Activated T-helper 17 cell treated with anti-CD3 and anti-CD28 coated beads, Interleukin-2, amount 50 U/mL, for 72 hours (primary cell): ENCODE results near the gene TMEM263. TPM values are rescaled to one million over a fixed set of nuclear protein-coding genes. Genes with fewer than 3 reads are reported as not detected.
"Not testable (repeated sequence)": the region's sequence is repeated elsewhere in the genome, so short reads cannot be mapped to it uniquely, and the experiment has no call there.

Experiments
- ATAC-seq: fragments of 150-1000 bp; cut with Tn5 transposase; replicated peaks from 2 replicates; pipeline ENCODE4 v1.10.0; 2021; ENCODE audit warnings: mild to moderate bottlenecking, moderate library complexity
- H3K27ac Mint-ChIP-seq: one replicate; pipeline ENCODE4 v1.8.0; 2022; ENCODE audit warnings: mixed read lengths
- H3K27me3 Mint-ChIP-seq: one replicate; pipeline ENCODE4 v1.8.0; 2022; ENCODE audit warnings: mixed read lengths
- H3K36me3 Mint-ChIP-seq: one replicate; pipeline ENCODE4 v1.8.0; 2022; ENCODE audit warnings: low read depth, mild to moderate bottlenecking, mixed read lengths
- H3K4me1 Mint-ChIP-seq: one replicate; pipeline ENCODE4 v1.8.0; 2022; ENCODE audit warnings: mixed read lengths
- H3K4me3 Mint-ChIP-seq: one replicate; pipeline ENCODE4 v1.8.0; 2022; ENCODE audit warnings: mild to moderate bottlenecking, mixed read lengths
- H3K9me3 Mint-ChIP-seq: one replicate; pipeline ENCODE4 v1.8.0; 2022; ENCODE audit warnings: mixed read lengths
- total RNA-seq, 2 donors: library from RNA; stranded (reverse); gene quantifications; one replicate each; pipeline ENCODE4 v1.2.3, GENCODE V29; 2022

Gene TMEM263
- total RNA-seq, 2 donors from 2014 or later: 40.9 to 62.3 TPM

GRCh38 chr12:106986625-106987389 is 31.1 kb downstream of the TMEM263 start, which contains the start of gene MTERF2:
Gene MTERF2, minus strand, starts transcription at chr12:106987146. Its CDS starts 8,432 bp downstream, at chr12:106978714.
- peak within 1 kb of the TSS; percentile 94 for H3K4me3 Mint-ChIP-seq
- H3K9me3 Mint-ChIP-seq: peaks cover 4% of the 10 kb centered on the region
- peaks cover 25% of the 10 kb centered on the region for H3K36me3 Mint-ChIP-seq
- H3K4me1 Mint-ChIP-seq: peaks cover 28% of the 10 kb centered on the region
- no peaks in the 10 kb centered on the region for H3K27me3 Mint-ChIP-seq
- peak within 1 kb of the TSS; percentile 95 for H3K27ac Mint-ChIP-seq
- peak; percentile 94 for ATAC-seq

- Mint-ChIP-seq H3K36me3 (peaks cover 28% of the 10 kb centered on the region), H3K4me1 (peaks cover 28% of the 10 kb centered on the region), H3K4me3 (peak overlapping the region; percentile 94), H3K9me3 (peaks cover 4% of the 10 kb centered on the region), H3K27me3 (no peaks in the 10 kb centered on the region), H3K27ac (peak overlapping the region; percentile 95)
- no peak for ATAC-seq
Measured at GRCh38 chr12:106987846-106988245, 32.1 kb downstream of the TMEM263 start.

- H3K36me3 Mint-ChIP-seq: peaks cover 55% of the 10 kb centered on the region
- H3K9me3 Mint-ChIP-seq: no peaks in the 10 kb centered on the region
- H3K4me1 Mint-ChIP-seq: no peaks in the 10 kb centered on the region
- ATAC-seq: no peak
- no peak overlapping the region for H3K4me3 Mint-ChIP-seq
- H3K27me3 Mint-ChIP-seq: no peaks in the 10 kb centered on the region
- no peak overlapping the region for H3K27ac Mint-ChIP-seq
Measured at GRCh38 chr12:106994579-106995220, 39.0 kb downstream of the TMEM263 start.

- peaks cover 69% of the 10 kb centered on the region for H3K36me3 Mint-ChIP-seq
- not testable (repeated sequence) for H3K27ac Mint-ChIP-seq, H3K27me3 Mint-ChIP-seq, H3K4me3 Mint-ChIP-seq, ATAC-seq, H3K9me3 Mint-ChIP-seq, H3K4me1 Mint-ChIP-seq
Measured at GRCh38 chr12:106996102-106996501, 40.4 kb downstream of the TMEM263 start.

- ATAC-seq: no peak
- H3K9me3 Mint-ChIP-seq: no peaks in the 10 kb centered on the region
- H3K4me3 Mint-ChIP-seq: no peak overlapping the region
- H3K27ac Mint-ChIP-seq: no peak overlapping the region
- no peaks in the 10 kb centered on the region for H3K27me3 Mint-ChIP-seq
- H3K36me3 Mint-ChIP-seq: peaks cover 83% of the 10 kb centered on the region
- no peaks in the 10 kb centered on the region for H3K4me1 Mint-ChIP-seq
Measured at GRCh38 chr12:106997916-106998315, 42.2 kb downstream of the TMEM263 start.

- Mint-ChIP-seq H3K9me3 (no peaks in the 10 kb centered on the region), H3K4me3 (no peak overlapping the region), H3K27ac (no peak overlapping the region), H3K36me3 (peaks cover 78% of the 10 kb centered on the region), H3K4me1 (no peaks in the 10 kb centered on the region), H3K27me3 (no peaks in the 10 kb centered on the region)
- no peak for ATAC-seq
Measured at GRCh38 chr12:106999446-106999845, 43.7 kb downstream of the TMEM263 start.

- not testable (repeated sequence) for H3K27ac Mint-ChIP-seq, ATAC-seq, H3K9me3 Mint-ChIP-seq, H3K4me1 Mint-ChIP-seq, H3K4me3 Mint-ChIP-seq, H3K27me3 Mint-ChIP-seq
- peaks cover 55% of the 10 kb centered on the region for H3K36me3 Mint-ChIP-seq
Measured at GRCh38 chr12:107002665-107003064, 47.0 kb downstream of the TMEM263 start.

GRCh38 chr12:107007411-107007810 is 51.7 kb downstream of the TMEM263 start:
- Mint-ChIP-seq H3K4me3 (no peak overlapping the region), H3K27me3 (no peaks in the 10 kb centered on the region), H3K27ac (no peak overlapping the region), H3K9me3 (no peaks in the 10 kb centered on the region), H3K36me3 (peaks cover 18% of the 10 kb centered on the region), H3K4me1 (peaks cover 6% of the 10 kb centered on the region)
- ATAC-seq: no peak

- Mint-ChIP-seq H3K4me1 (peaks cover 6% of the 10 kb centered on the region), H3K27ac (no peak overlapping the region), H3K36me3 (peaks cover 5% of the 10 kb centered on the region), H3K27me3 (no peaks in the 10 kb centered on the region), H3K9me3 (no peaks in the 10 kb centered on the region), H3K4me3 (no peak overlapping the region)
- no peak for ATAC-seq
Measured at GRCh38 chr12:107011519-107011918, 55.8 kb downstream of the TMEM263 start.

GRCh38 chr12:107012736-107013425 is 57.2 kb downstream of the TMEM263 start:
- no peaks in the 10 kb centered on the region for H3K9me3 Mint-ChIP-seq
- no peak overlapping the region for H3K4me3 Mint-ChIP-seq
- H3K27me3 Mint-ChIP-seq: no peaks in the 10 kb centered on the region
- no peak overlapping the region for H3K27ac Mint-ChIP-seq
- H3K4me1 Mint-ChIP-seq: peaks cover 6% of the 10 kb centered on the region
- ATAC-seq: no peak
- peaks cover 8% of the 10 kb centered on the region for H3K36me3 Mint-ChIP-seq

GRCh38 chr12:107014055-107014454 is 58.3 kb downstream of the TMEM263 start:
- Mint-ChIP-seq H3K36me3 (peaks cover 14% of the 10 kb centered on the region), H3K27ac (no peak overlapping the region), H3K9me3 (no peaks in the 10 kb centered on the region), H3K27me3 (no peaks in the 10 kb centered on the region), H3K4me1 (peaks cover 6% of the 10 kb centered on the region), H3K4me3 (no peak overlapping the region)
- ATAC-seq: peak; percentile 61

- H3K27me3 Mint-ChIP-seq: no peaks in the 10 kb centered on the region
- H3K4me3 Mint-ChIP-seq: no peak overlapping the region
- H3K9me3 Mint-ChIP-seq: no peaks in the 10 kb centered on the region
- peaks cover 34% of the 10 kb centered on the region for H3K36me3 Mint-ChIP-seq
- no peaks in the 10 kb centered on the region for H3K4me1 Mint-ChIP-seq
- H3K27ac Mint-ChIP-seq: no peak overlapping the region
- no peak for ATAC-seq
Measured at GRCh38 chr12:107017042-107017441, 61.3 kb downstream of the TMEM263 start.

- Mint-ChIP-seq H3K36me3 (peaks cover 34% of the 10 kb centered on the region), H3K4me3 (no peak overlapping the region), H3K27me3 (no peaks in the 10 kb centered on the region), H3K4me1 (peaks cover 7% of the 10 kb centered on the region), H3K9me3 (no peaks in the 10 kb centered on the region), H3K27ac (no peak overlapping the region)
- ATAC-seq: no peak
Measured at GRCh38 chr12:107019546-107019945, 63.8 kb downstream of the TMEM263 start.
